WTC11 (cell line): ENCODE data around the gene STX2. TPM values are rescaled to one million over a fixed set of nuclear protein-coding genes. Genes with fewer than 3 reads are reported as not detected.
A peak's percentile ranks its signal among the peaks of the same experiment; 100 is the strongest.

Experiments
- ATAC-seq: fragments of 200-7000 bp; cut with Tn5 transposase; 2 replicates; pipeline ENCODE4 v1.10.0; 2021; ENCODE audit warnings: mild to moderate bottlenecking, moderate library complexity
- CTCF ChIA-PET: fragments of 300-600 bp; sonication (Branson Sonifier 250); formaldehyde crosslinking; loops from one replicate; lab custom pipeline; 2021; ENCODE audit warnings: antibody characterized with exemption; lab: Charles Lee
- POLR2A ChIA-PET: fragments of 350-600 bp; sonication (Branson Sonifier 250); formaldehyde crosslinking; loops from one replicate; lab custom pipeline; 2021; ENCODE audit warnings: antibody characterized with exemption; lab: Charles Lee
- DNase-seq: peaks from one replicate; pipeline ENCODE4 v3.0.0; 2021; ENCODE audit warnings: low spot score
- H3K27ac Mint-ChIP-seq: 2 replicates; pipeline ENCODE4 v1.8.0; 2021; ENCODE audit warnings: mixed read lengths
- H3K27me3 Mint-ChIP-seq: 2 replicates; pipeline ENCODE4 v1.8.0; 2021; ENCODE audit warnings: low read depth, mild to moderate bottlenecking, moderate library complexity, mixed read lengths
- H3K36me3 Mint-ChIP-seq: 2 replicates; pipeline ENCODE4 v1.8.0; 2021; ENCODE audit warnings: mixed read lengths
- H3K4me1 Mint-ChIP-seq: 2 replicates; pipeline ENCODE4 v1.8.0; 2022; ENCODE audit warnings: mixed read lengths
- H3K4me3 Mint-ChIP-seq: 2 replicates; pipeline ENCODE4 v1.8.0; 2021; ENCODE audit warnings: mild to moderate bottlenecking, moderate library complexity, mixed read lengths
- H3K9me3 Mint-ChIP-seq: 2 replicates; pipeline ENCODE4 v1.8.0; 2021; ENCODE audit warnings: mixed read lengths
- ESRRA ChIP-seq: sonication (generic); formaldehyde crosslinking; IDR thresholded peaks from 2 replicates; pipeline ENCODE4 v1.8.1; 2022; ENCODE audit warnings: mild to moderate bottlenecking, missing genetic modification reagents, borderline replicate concordance
- FOXK1 ChIP-seq: sonication (generic); formaldehyde crosslinking; IDR thresholded peaks from 2 replicates; pipeline ENCODE4 v1.8.0; 2022; ENCODE audit warnings: mild to moderate bottlenecking, moderate library complexity, missing genetic modification reagents
- HMGA2 ChIP-seq: fragments of 250-450 bp; sonication (Bioruptor Pico); IDR thresholded peaks from 2 replicates; pipeline ENCODE4 v1.4.0; 2021; ENCODE audit warnings: mild to moderate bottlenecking, moderate library complexity
- MYBL2 ChIP-seq: sonication (generic); formaldehyde crosslinking; IDR thresholded peaks from 2 replicates; pipeline ENCODE4 v1.8.1; 2023; ENCODE audit warnings: mild to moderate bottlenecking, moderate library complexity, missing genetic modification reagents
- NFE2L1 ChIP-seq: sonication (generic); formaldehyde crosslinking; IDR thresholded peaks from 2 replicates; pipeline ENCODE4 v1.8.1; 2023; ENCODE audit warnings: missing genetic modification reagents
- NFYB ChIP-seq: sonication (generic); formaldehyde crosslinking; conservative IDR thresholded peaks from 2 replicates; pipeline ENCODE4 v1.8.0; 2022; ENCODE audit warnings: low read depth, missing genetic modification reagents
- OVOL2 ChIP-seq: fragments of 250-450 bp; sonication (Bioruptor Pico); IDR thresholded peaks from 2 replicates; pipeline ENCODE4 v1.9.0; 2021; ENCODE audit warnings: mild to moderate bottlenecking, borderline replicate concordance
- SOX15 ChIP-seq: fragments of 250-450 bp; sonication (Bioruptor Pico); IDR thresholded peaks from 2 replicates; pipeline ENCODE4 v1.9.0; 2021; ENCODE audit warnings: mild to moderate bottlenecking
- ZBTB21 ChIP-seq: sonication (generic); formaldehyde crosslinking; IDR thresholded peaks from 2 replicates; pipeline ENCODE4 v1.8.1; 2023; ENCODE audit warnings: mild to moderate bottlenecking, missing genetic modification reagents, borderline replicate concordance
- ZNF121 ChIP-seq: sonication (generic); formaldehyde crosslinking; IDR thresholded peaks from 2 replicates; pipeline ENCODE4 v1.8.0; 2023; ENCODE audit warnings: missing genetic modification reagents
- ZNF317 ChIP-seq: sonication (generic); formaldehyde crosslinking; IDR thresholded peaks from 2 replicates; pipeline ENCODE4 v1.8.1; 2023; ENCODE audit warnings: low read depth, mild to moderate bottlenecking, moderate library complexity, missing genetic modification reagents, borderline replicate concordance
- ZNF416 ChIP-seq: fragments of 250-450 bp; sonication (Bioruptor Pico); IDR thresholded peaks from 2 replicates; pipeline ENCODE4 v1.9.0; 2021; ENCODE audit warnings: mild to moderate bottlenecking, inconsistent platforms
- ZNF423 ChIP-seq: fragments of 250-450 bp; sonication (Bioruptor Pico); IDR thresholded peaks from 2 replicates; pipeline ENCODE4 v2.1.2; 2022; ENCODE audit warnings: mild to moderate bottlenecking, moderate library complexity
- total RNA-seq: library from RNA; stranded (reverse); gene quantifications from 3 replicates; pipeline ENCODE4 v1.2.3, GENCODE V29; 2021
- TF ChIP-seq, protein P1 (sequence below): sonication (generic); formaldehyde crosslinking; IDR thresholded peaks from 2 replicates; pipeline ENCODE4 v1.8.1; 2023; ENCODE audit warnings: mild to moderate bottlenecking, moderate library complexity, missing genetic modification reagents
- TF ChIP-seq, protein P2 (sequence below): sonication (generic); formaldehyde crosslinking; IDR thresholded peaks from 2 replicates; pipeline ENCODE4 v1.8.0; 2022; ENCODE audit warnings: mild to moderate bottlenecking, missing genetic modification reagents
- TF ChIP-seq, protein P3 (sequence below): sonication (generic); formaldehyde crosslinking; IDR thresholded peaks from 2 replicates; pipeline ENCODE4 v1.8.0; 2022; ENCODE audit warnings: mild to moderate bottlenecking, missing genetic modification reagents
- TF ChIP-seq, protein P4 (sequence below): fragments of 250-450 bp; sonication (Bioruptor Pico); conservative IDR thresholded peaks from 2 replicates; pipeline ENCODE4 v1.9.0; 2021; ENCODE audit warnings: mild to moderate bottlenecking
- TF ChIP-seq, protein P5 (sequence below): fragments of 250-450 bp; sonication (Bioruptor Pico); IDR thresholded peaks from 2 replicates; pipeline ENCODE4 v1.9.0; 2021; ENCODE audit warnings: mild to moderate bottlenecking
- TF ChIP-seq, protein P6 (sequence below): sonication (generic); formaldehyde crosslinking; IDR thresholded peaks from 2 replicates; pipeline ENCODE4 v1.8.1; 2022; ENCODE audit warnings: missing genetic modification reagents, borderline replicate concordance

The STX2 gene
- total RNA-seq, 1 experiment from 2014 or later = 22.7 TPM

DNA sequence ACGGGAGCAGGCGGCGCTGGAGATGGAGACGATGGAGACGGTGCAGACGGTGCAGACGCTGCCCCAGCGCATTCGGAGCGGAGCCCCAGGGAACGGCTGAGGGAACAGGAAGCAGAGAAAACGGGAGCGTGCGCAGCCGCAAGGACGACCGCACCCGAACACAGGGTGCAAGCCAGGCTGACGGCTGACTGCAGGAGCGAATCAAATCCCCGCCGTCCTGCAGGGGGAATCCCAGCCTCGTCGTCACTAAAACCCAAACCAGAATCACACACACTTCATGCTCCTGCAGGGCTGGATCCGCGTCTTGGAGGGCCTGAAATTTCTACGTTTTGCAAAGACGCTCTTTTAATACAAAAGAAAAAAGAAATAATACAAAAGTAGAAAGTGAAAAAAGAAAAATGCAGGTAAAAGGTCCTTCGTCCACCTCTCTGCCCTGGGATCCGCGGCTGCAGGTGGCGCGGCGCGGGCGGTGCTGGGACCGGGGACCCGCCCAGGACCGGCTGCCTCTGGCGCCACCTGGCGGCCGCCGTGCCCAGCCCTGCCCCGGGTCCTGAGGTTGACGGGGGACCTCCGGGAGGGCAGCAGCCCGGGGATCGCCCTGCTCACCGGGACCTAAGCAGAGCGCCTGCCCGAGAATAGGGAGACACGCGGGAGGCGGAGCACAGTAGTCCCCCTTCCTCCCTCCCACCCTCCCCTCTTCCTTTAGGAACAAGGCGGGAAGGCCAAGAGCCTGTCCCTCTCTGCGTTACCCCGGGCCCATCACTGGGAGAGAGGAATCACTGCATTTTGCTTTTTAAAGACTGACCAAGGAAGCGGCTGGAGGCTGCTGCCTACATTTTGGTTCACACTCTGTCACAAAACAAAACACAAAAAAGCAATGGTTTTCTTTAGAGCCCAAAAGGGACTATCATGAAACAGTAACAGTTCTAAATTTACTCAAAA, 20.1 kb downstream of the STX2 start (continued):
- TF ChIP-seq ZBTB21 (CRISPR knock-in tag) (no peak), ZNF416 (no peak), SOX15 (no peak), ZNF317 (no peak), ESRRA (CRISPR knock-in tag) (no peak), NFYB (CRISPR knock-in tag) (no peak)
- TF ChIP-seq, protein P1, sequence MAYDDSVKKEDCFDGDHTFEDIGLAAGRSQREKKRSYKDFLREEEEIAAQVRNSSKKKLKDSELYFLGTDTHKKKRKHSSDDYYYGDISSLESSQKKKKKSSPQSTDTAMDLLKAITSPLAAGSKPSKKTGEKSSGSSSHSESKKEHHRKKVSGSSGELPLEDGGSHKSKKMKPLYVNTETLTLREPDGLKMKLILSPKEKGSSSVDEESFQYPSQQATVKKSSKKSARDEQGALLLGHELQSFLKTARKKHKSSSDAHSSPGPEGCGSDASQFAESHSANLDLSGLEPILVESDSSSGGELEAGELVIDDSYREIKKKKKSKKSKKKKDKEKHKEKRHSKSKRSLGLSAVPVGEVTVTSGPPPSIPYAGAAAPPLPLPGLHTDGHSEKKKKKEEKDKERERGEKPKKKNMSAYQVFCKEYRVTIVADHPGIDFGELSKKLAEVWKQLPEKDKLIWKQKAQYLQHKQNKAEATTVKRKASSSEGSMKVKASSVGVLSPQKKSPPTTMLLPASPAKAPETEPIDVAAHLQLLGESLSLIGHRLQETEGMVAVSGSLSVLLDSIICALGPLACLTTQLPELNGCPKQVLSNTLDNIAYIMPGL (CRISPR knock-in tag) = peak; percentile 90; the same call in 1 of the 2 replicates
- TF ChIP-seq, protein P2, sequence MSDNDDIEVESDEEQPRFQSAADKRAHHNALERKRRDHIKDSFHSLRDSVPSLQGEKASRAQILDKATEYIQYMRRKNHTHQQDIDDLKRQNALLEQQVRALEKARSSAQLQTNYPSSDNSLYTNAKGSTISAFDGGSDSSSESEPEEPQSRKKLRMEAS (CRISPR knock-in tag) = peak; percentile 83

DNA sequence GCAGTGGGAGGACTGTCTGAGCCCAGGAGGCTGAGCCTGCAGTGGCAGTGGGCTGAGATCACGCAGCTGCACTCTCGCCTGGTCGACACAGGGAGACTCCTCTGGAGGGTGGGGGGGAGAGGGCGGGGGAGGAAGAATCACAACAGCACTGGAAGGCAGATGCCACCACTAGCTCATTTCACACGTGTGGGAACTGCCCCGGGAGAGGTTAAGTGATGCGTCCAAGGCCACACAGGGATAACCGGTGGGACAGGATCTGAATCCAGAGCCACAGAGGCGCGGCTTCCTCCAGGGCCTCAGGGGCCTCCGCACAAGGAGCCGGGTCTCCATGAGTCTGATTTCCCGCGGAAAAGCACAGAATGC, 20.8 kb downstream of the STX2 start:
- peak overlapping the region; percentile 49 for H3K4me3 Mint-ChIP-seq
- ATAC-seq = no peak
- peak overlapping the region; percentile 84 for H3K27ac Mint-ChIP-seq
- DNase-seq = no peak
- TF ChIP-seq, protein P3, sequence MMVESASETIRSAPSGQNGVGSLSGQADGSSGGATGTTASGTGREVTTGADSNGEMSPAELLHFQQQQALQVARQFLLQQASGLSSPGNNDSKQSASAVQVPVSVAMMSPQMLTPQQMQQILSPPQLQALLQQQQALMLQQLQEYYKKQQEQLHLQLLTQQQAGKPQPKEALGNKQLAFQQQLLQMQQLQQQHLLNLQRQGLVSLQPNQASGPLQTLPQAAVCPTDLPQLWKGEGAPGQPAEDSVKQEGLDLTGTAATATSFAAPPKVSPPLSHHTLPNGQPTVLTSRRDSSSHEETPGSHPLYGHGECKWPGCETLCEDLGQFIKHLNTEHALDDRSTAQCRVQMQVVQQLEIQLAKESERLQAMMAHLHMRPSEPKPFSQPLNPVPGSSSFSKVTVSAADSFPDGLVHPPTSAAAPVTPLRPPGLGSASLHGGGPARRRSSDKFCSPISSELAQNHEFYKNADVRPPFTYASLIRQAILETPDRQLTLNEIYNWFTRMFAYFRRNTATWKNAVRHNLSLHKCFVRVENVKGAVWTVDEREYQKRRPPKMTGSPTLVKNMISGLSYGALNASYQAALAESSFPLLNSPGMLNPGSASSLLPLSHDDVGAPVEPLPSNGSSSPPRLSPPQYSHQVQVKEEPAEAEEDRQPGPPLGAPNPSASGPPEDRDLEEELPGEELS = no peak
- TF ChIP-seq ESRRA (CRISPR knock-in tag) (no peak), OVOL2 (no peak), ZNF423 (CRISPR knock-in tag) (no peak), FOXK1 (CRISPR knock-in tag) (no peak), NFE2L1 (CRISPR knock-in tag) (no peak), HMGA2 (CRISPR knock-in tag) (no peak), MYBL2 (no peak), ZNF121 (CRISPR knock-in tag) (no peak), ZNF317 (no peak)
- TF ChIP-seq, protein P4, sequence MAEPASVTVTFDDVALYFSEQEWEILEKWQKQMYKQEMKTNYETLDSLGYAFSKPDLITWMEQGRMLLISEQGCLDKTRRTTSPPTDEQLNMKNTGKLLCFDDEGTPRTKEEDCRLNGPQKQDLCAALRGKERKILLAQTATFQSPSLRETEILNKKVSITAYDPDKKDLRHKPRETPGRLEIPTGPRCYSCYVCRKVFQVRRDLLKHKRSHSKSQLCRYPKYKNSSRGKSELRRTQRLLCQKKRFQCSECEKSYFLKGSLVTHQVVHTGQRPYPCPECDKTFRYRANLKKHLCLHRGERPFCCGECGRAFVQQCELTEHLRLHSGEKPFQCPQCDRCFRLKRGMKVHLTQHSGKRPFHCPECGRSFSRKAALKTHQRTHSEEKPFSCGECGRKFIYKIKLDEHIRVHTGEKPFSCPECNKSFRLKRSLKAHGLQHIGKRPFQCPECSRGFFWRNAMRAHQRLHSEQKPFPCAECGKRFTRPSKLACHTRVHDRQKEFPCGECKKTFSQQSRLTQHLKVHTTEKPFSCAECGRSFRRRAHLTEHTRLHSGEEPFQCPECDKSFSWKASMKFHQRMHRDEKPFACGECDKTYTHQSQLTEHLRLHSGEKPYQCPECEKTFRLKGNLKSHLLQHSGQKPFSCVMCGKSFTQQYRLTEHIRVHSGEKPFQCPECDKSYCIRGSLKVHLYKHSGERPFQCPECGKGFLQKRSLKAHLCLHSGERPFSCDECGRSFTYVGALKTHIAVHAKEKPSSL (CRISPR knock-in tag) = no peak
- TF ChIP-seq, protein P5, sequence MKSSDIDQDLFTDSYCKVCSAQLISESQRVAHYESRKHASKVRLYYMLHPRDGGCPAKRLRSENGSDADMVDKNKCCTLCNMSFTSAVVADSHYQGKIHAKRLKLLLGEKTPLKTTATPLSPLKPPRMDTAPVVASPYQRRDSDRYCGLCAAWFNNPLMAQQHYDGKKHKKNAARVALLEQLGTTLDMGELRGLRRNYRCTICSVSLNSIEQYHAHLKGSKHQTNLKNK (CRISPR knock-in tag) = no peak
- TF ChIP-seq, protein P6, sequence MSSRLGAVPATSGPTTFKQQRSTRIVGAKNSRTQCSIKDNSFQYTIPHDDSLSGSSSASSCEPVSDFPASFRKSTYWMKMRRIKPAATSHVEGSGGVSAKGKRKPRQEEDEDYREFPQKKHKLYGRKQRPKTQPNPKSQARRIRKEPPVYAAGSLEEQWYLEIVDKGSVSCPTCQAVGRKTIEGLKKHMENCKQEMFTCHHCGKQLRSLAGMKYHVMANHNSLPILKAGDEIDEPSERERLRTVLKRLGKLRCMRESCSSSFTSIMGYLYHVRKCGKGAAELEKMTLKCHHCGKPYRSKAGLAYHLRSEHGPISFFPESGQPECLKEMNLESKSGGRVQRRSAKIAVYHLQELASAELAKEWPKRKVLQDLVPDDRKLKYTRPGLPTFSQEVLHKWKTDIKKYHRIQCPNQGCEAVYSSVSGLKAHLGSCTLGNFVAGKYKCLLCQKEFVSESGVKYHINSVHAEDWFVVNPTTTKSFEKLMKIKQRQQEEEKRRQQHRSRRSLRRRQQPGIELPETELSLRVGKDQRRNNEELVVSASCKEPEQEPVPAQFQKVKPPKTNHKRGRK (CRISPR knock-in tag) = no peak
- TF ChIP-seq, all 79 proteins: peak for 0
- no peaks in the 10 kb centered on the region for H3K27me3 Mint-ChIP-seq
- POLR2A ChIA-PET = interaction anchor here (0.6 to 1.2 kb wide), 2 partner anchors 35 to 334 kb away, joined by 5 to 7 read pairs; no protein-coding TSS in a partner anchor
- CTCF ChIA-PET = interaction anchor here (0.8 to 2.9 kb wide), 6 partner anchors 8 to 62 kb away, joined by 3 to 16 read pairs (median 5); no protein-coding TSS in a partner anchor
- H3K4me1 Mint-ChIP-seq = peaks cover 50% of the 10 kb centered on the region
- no peaks in the 10 kb centered on the region for H3K9me3 Mint-ChIP-seq
- peaks cover 19% of the 10 kb centered on the region for H3K36me3 Mint-ChIP-seq
